ENCODE measurements around the gene ANKK1. TPM values are rescaled to one million over a fixed set of nuclear protein-coding genes. Genes with fewer than 3 reads are reported as not detected.

The ANKK1 gene
- total RNA-seq, 1 experiment from 2014 or later = 0.22 TPM

- no peaks in the 10 kb centered on the region for H4K20me1 ChIP-seq (ENCODE audit: insufficient read depth)
- CTCF ChIA-PET = no interaction called here
- RAD21 ChIA-PET (ENCODE audit: low non-redundant PET in 1 of 2, low total read pairs in 2 of 2, uncharacterized antibody in 2 of 2, unreplicated experiment in 2 of 2) = no interaction called here
- no peaks in the 10 kb centered on the region for H3K9me2 ChIP-seq (ENCODE audit: insufficient read depth)
- intact Hi-C loops (cut with micrococcal nuclease) = no loop called here
- no peak overlapping the region for H2AFZ ChIP-seq (ENCODE audit: low read depth, low read length, poor library complexity, severe bottlenecking)
- no peak overlapping the region for H3K4me2 ChIP-seq (ENCODE audit: low read length)
- no peak overlapping the region for H3K4me3 ChIP-seq (replicated peaks in 1 of 2; ENCODE audit: low read depth in 1 of 2, low read length in 2 of 2)
- ATAC-seq (no peak), DNase-seq (ENCODE audit: low read depth, low spot score) (no peak)
- no TSS peak for BruUV-seq (replicated peaks)
- H3K9ac ChIP-seq (ENCODE audit: low read length) = no peak overlapping the region
- H3K4me1 ChIP-seq (ENCODE audit: control insufficient read depth in 1 of 2, insufficient read depth in 2 of 2, low read length in 2 of 2) = no peaks in the 10 kb centered on the region
- H3K36me3 ChIP-seq (ENCODE audit: control insufficient read depth in 1 of 2, insufficient read depth in 2 of 2, low read length in 2 of 2) = no peaks in the 10 kb centered on the region
- POLR2A ChIA-PET = no interaction called here
- no peak overlapping the region for H3K27ac ChIP-seq (ENCODE audit: low read depth, low read length)
- H3K27me3 ChIP-seq (ENCODE audit: insufficient read depth, low read length) = peaks cover 11% of the 10 kb centered on the region; the same call in 1 of the 2 replicates
- H3K9me3 ChIP-seq (ENCODE audit: control insufficient read depth in 1 of 2, insufficient read depth in 1 of 2, low read depth in 1 of 2, low read length in 2 of 2) = no peaks in the 10 kb centered on the region
- no peak for TF ChIP-seq MAX (IDR thresholded peaks at IDR 0.05)
- no peak for TF ChIP-seq ZFX (IDR thresholded peaks at IDR 0.05)
- TF ChIP-seq POLR2A (IDR thresholded peaks at IDR 0.05; ENCODE audit: borderline replicate concordance, extremely low read depth, insufficient read depth, insufficient read length) = no peak
- TF ChIP-seq ZBTB33 (IDR thresholded peaks at IDR 0.05; ENCODE audit: extremely low read depth, insufficient replicate concordance, low read length) = no peak
- H3K79me2 ChIP-seq (ENCODE audit: insufficient read depth, low read length) = no peaks in the 10 kb centered on the region
Observed at GRCh38 chr11:113435190-113435968, 47.8 kb downstream of the ANKK1 start.

- H4K20me1 ChIP-seq (ENCODE audit: insufficient read depth) = no peaks in the 10 kb centered on the region
- H3K9ac ChIP-seq (ENCODE audit: low read length) = no peak overlapping the region
- H2AFZ ChIP-seq (ENCODE audit: low read depth, low read length, poor library complexity, severe bottlenecking) = no peak overlapping the region
- RAD21 ChIA-PET (ENCODE audit: low non-redundant PET in 1 of 2, low total read pairs in 2 of 2, uncharacterized antibody in 2 of 2, unreplicated experiment in 2 of 2) = no interaction called here
- no peak for ATAC-seq
- no peak for DNase-seq (ENCODE audit: low read depth, low spot score)
- no peaks in the 10 kb centered on the region for H3K79me2 ChIP-seq (ENCODE audit: insufficient read depth, low read length)
- intact Hi-C loops (cut with micrococcal nuclease) = no loop called here
- H3K4me3 ChIP-seq (replicated peaks in 1 of 2; ENCODE audit: low read depth in 1 of 2, low read length in 2 of 2) = no peak overlapping the region
- no peak overlapping the region for H3K27ac ChIP-seq (ENCODE audit: low read depth, low read length)
- POLR2A ChIA-PET = no interaction called here
- H3K9me2 ChIP-seq (ENCODE audit: insufficient read depth) = no peaks in the 10 kb centered on the region
- peaks cover 22% of the 10 kb centered on the region for H3K27me3 ChIP-seq (ENCODE audit: insufficient read depth, low read length)
- H3K9me3 ChIP-seq (ENCODE audit: control insufficient read depth in 1 of 2, insufficient read depth in 1 of 2, low read depth in 1 of 2, low read length in 2 of 2) = no peaks in the 10 kb centered on the region
- no peaks in the 10 kb centered on the region for H3K4me1 ChIP-seq (ENCODE audit: control insufficient read depth in 1 of 2, insufficient read depth in 2 of 2, low read length in 2 of 2)
- H3K36me3 ChIP-seq (ENCODE audit: control insufficient read depth in 1 of 2, insufficient read depth in 2 of 2, low read length in 2 of 2) = no peaks in the 10 kb centered on the region
- no TSS peak for BruUV-seq (replicated peaks)
- CTCF ChIA-PET = no interaction called here
- no peak overlapping the region for H3K4me2 ChIP-seq (ENCODE audit: low read length)
- TF ChIP-seq ZBTB33 (IDR thresholded peaks at IDR 0.05; ENCODE audit: extremely low read depth, insufficient replicate concordance, low read length) (no peak), EZH2 (IDR thresholded peaks at IDR 0.05) (no peak), ELF1 (IDR thresholded peaks at IDR 0.05; ENCODE audit: borderline replicate concordance, low read depth) (no peak), SP1 (IDR thresholded peaks at IDR 0.05; ENCODE audit: low read depth) (no peak), EZH2phosphoT487 (IDR thresholded peaks at IDR 0.05; ENCODE audit: borderline replicate concordance) (no peak), MAX (IDR thresholded peaks at IDR 0.05) (no peak), ZFX (IDR thresholded peaks at IDR 0.05) (no peak), JUND (IDR thresholded peaks at IDR 0.05) (no peak), EGR1 (IDR thresholded peaks at IDR 0.05; ENCODE audit: low read depth) (no peak), POLR2A (IDR thresholded peaks at IDR 0.05; ENCODE audit: borderline replicate concordance, extremely low read depth, insufficient read depth, insufficient read length) (no peak), CEBPB (IDR thresholded peaks at IDR 0.05; ENCODE audit: low read depth) (no peak), POLR2AphosphoS5 (IDR thresholded peaks at IDR 0.05; ENCODE audit: low read depth, low read length) (no peak)
Observed at GRCh38 chr11:113436672-113437252, 49.2 kb downstream of the ANKK1 start.

Measured in HCT116 (cell line).